Activated CD4-positive, alpha-beta T cell treated with anti-CD3 and anti-CD28 coated beads, Interleukin-2, amount 10 ng/mL, durations not matched to agents 7 days and 5 days (primary cell): ENCODE results near the gene CRHBP. TPM values are rescaled to one million over a fixed set of nuclear protein-coding genes. Genes with fewer than 3 reads are reported as not detected.

Source experiments
- CTCF ChIA-PET: fragments of 350-600 bp; sonication (Branson Sonifier 250); formaldehyde crosslinking; loops from one replicate; lab custom pipeline; 2021; ENCODE audit warnings: antibody characterized with exemption; lab: Charles Lee
- POLR2A ChIA-PET: fragments of 350-600 bp; sonication (Branson Sonifier 250); formaldehyde crosslinking; loops from one replicate; lab custom pipeline; 2021; ENCODE audit warnings: antibody characterized with exemption; lab: Charles Lee
- DNase-seq: peaks from one replicate; pipeline ENCODE4 v3.0.0-alpha.2; 2020
- H3K27ac Mint-ChIP-seq: one replicate; pipeline ENCODE4 v1.8.0; 2021; ENCODE audit warnings: mild to moderate bottlenecking, moderate library complexity, mixed read lengths
- H3K27me3 Mint-ChIP-seq: one replicate; pipeline ENCODE4 v1.8.0; 2021; ENCODE audit warnings: mixed read lengths
- H3K36me3 Mint-ChIP-seq: one replicate; pipeline ENCODE4 v1.8.0; 2021; ENCODE audit warnings: low read depth, mixed read lengths
- H3K4me1 Mint-ChIP-seq: one replicate; pipeline ENCODE4 v1.8.0; 2021; ENCODE audit warnings: mixed read lengths
- H3K4me3 Mint-ChIP-seq: one replicate; pipeline ENCODE4 v1.8.0; 2021; ENCODE audit warnings: mild to moderate bottlenecking, moderate library complexity, mixed read lengths
- H3K9me3 Mint-ChIP-seq: one replicate; pipeline ENCODE4 v1.8.0; 2021; ENCODE audit warnings: mixed read lengths
- total RNA-seq, 2 experiments: library from RNA; stranded (reverse); gene quantifications; one replicate each; pipeline ENCODE4 v1.2.3, GENCODE V29; 2021

The CRHBP gene
- total RNA-seq, 2 experiments from 2014 or later = 0.27 TPM; not detected in 1

DNA sequence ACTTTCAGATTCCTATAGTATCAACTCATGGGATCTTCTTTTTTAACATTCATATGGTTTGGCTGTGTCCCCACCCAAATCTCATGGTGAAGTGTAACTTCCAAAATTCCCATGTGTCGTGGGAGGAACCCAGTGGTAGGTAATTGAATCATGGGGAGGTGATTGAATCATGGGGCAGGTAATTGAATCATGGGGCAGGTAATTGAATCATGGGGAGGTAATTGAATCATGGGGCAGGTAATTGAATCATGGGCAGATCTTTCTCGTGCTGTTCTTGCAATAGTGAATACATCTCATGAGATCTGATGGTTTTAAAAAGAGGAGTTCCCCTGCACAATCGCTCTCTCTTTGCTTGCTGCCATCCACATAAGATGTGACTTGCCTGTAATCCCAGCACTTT lies 55.6 kb downstream of the CRHBP start:
- no peak overlapping the region for H3K4me3 Mint-ChIP-seq
- peaks cover 21% of the 10 kb centered on the region for H3K27me3 Mint-ChIP-seq
- no peaks in the 10 kb centered on the region for H3K36me3 Mint-ChIP-seq
- H3K4me1 Mint-ChIP-seq = peaks cover 13% of the 10 kb centered on the region
- no peak for DNase-seq
- H3K27ac Mint-ChIP-seq = no peak overlapping the region
- ChIA-PET POLR2A (no interaction called here), CTCF (no interaction called here)
- H3K9me3 Mint-ChIP-seq = no peaks in the 10 kb centered on the region

DNA sequence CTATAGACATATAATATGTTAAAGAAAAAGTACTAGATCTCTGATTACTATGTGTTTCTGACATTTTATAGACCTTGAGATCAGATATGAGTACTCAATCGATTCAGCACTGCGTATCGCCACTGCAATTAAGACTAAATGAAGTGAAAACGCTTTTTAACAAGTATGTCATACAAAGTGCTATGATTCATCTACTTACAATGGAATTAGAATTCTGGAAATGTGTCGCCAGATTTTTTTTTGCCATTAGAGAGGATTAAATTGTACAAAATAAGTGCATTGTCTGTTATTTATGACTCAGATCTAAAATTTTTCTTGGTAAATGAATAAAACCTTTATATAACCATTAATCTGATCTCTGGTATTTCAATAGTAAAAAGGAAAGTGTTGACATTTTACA lies 57.4 kb downstream of the CRHBP start:
- Mint-ChIP-seq H3K4me1 (peaks cover 13% of the 10 kb centered on the region), H3K27me3 (peaks cover 12% of the 10 kb centered on the region), H3K27ac (no peak overlapping the region), H3K4me3 (no peak overlapping the region), H3K9me3 (no peaks in the 10 kb centered on the region), H3K36me3 (no peaks in the 10 kb centered on the region)
- DNase-seq = no peak
- POLR2A ChIA-PET = no interaction called here
- CTCF ChIA-PET = interaction anchor here (1.2 kb wide), 1 partner anchor 11 kb away, joined by 3 read pairs; no protein-coding TSS in a partner anchor

DNA sequence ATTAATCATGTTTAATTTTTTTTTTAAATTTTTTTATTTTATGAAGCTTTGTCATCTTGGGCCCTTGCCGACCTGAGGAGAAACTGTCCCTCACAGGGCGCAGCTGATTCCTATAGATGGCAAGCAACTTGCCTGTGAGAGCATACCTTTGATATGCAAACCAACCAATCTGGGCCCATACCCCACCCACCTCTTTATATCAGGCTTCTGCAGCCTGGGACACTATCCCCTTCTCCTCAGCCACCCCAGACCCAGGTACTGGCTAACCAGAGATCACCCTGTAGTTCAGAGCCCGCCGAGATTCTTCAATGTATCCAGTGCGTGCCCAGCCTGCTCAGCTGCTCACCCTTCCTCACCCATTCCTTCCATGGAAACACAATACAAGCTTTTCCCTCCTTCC lies 58.7 kb downstream of the CRHBP start:
- DNase-seq = no peak
- H3K4me1 Mint-ChIP-seq = peaks cover 13% of the 10 kb centered on the region
- POLR2A ChIA-PET = no interaction called here
- no peaks in the 10 kb centered on the region for H3K36me3 Mint-ChIP-seq
- no peak overlapping the region for H3K27ac Mint-ChIP-seq
- peaks cover 3% of the 10 kb centered on the region for H3K27me3 Mint-ChIP-seq
- no peaks in the 10 kb centered on the region for H3K9me3 Mint-ChIP-seq
- no peak overlapping the region for H3K4me3 Mint-ChIP-seq
- CTCF ChIA-PET = interaction anchor here (1.2 kb wide), 1 partner anchor 13 kb away, joined by 3 read pairs; no protein-coding TSS in a partner anchor

GRCh38 chr5:77012601-77013000 lies 59.8 kb downstream of the CRHBP start:
- Mint-ChIP-seq H3K9me3 (no peaks in the 10 kb centered on the region), H3K27ac (no peak overlapping the region), H3K4me1 (peaks cover 13% of the 10 kb centered on the region), H3K27me3 (peaks cover 4% of the 10 kb centered on the region), H3K4me3 (no peak overlapping the region), H3K36me3 (no peaks in the 10 kb centered on the region)
- ChIA-PET CTCF (no interaction called here), POLR2A (no interaction called here)
- DNase-seq = peak; percentile 9

GRCh38 chr5:77015938-77016569 lies 63.2 kb downstream of the CRHBP start:
- no peak overlapping the region for H3K27ac Mint-ChIP-seq
- peaks cover 11% of the 10 kb centered on the region for H3K27me3 Mint-ChIP-seq
- peaks cover 13% of the 10 kb centered on the region for H3K4me1 Mint-ChIP-seq
- ChIA-PET POLR2A (no interaction called here), CTCF (interaction anchor here (0.6 to 1.7 kb wide), 4 partner anchors 11 to 313 kb away, joined by 3 to 7 read pairs (median 4); partner anchors contain the start of gene AGGF1)
- no peaks in the 10 kb centered on the region for H3K9me3 Mint-ChIP-seq
- H3K4me3 Mint-ChIP-seq = no peak overlapping the region
- H3K36me3 Mint-ChIP-seq = no peaks in the 10 kb centered on the region
- DNase-seq = no peak

DNA sequence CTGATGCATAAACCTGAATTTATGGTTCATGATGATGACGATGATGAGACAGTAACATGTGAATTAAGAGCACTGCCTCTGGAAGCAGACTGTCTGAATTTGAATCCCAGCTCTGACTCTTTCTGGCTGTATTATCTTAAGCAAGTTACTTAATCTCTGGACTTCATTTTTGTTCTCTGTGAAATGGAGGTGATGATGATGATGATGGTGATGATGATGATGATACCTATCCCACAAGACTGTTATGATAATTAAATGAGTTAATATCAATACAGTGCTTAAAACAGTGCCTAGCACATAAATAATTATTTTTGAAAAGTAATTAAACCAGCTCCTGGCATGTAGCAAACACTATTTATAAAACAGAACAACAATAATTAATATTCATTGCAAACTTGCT lies 64.1 kb downstream of the CRHBP start:
- Mint-ChIP-seq H3K27me3 (peaks cover 15% of the 10 kb centered on the region), H3K36me3 (no peaks in the 10 kb centered on the region), H3K4me1 (peaks cover 11% of the 10 kb centered on the region)

GRCh38 chr5:77017668-77018067 lies 64.8 kb downstream of the CRHBP start:
- no peaks in the 10 kb centered on the region for H3K36me3 Mint-ChIP-seq
- ChIA-PET POLR2A (no interaction called here), CTCF (interaction anchor here (1.6 kb wide), 1 partner anchor 150 kb away, joined by 5 read pairs; no protein-coding TSS in a partner anchor)
- no peaks in the 10 kb centered on the region for H3K9me3 Mint-ChIP-seq
- H3K4me1 Mint-ChIP-seq = peaks cover 11% of the 10 kb centered on the region
- peaks cover 21% of the 10 kb centered on the region for H3K27me3 Mint-ChIP-seq
- no peak overlapping the region for H3K4me3 Mint-ChIP-seq
- no peak for DNase-seq
- no peak overlapping the region for H3K27ac Mint-ChIP-seq

More for the DNA sequence above, 64.1 kb downstream of the CRHBP start:
- H3K4me3 Mint-ChIP-seq = no peak overlapping the region
- ChIA-PET CTCF (interaction anchor here (1.1 to 1.7 kb wide), 3 partner anchors 10 to 149 kb away, joined by 3 to 7 read pairs (median 5); partner anchors contain the start of gene AGGF1), POLR2A (no interaction called here)
- no peaks in the 10 kb centered on the region for H3K9me3 Mint-ChIP-seq
- DNase-seq = no peak
- no peak overlapping the region for H3K27ac Mint-ChIP-seq

Other genes with a start within 250 kb of the CRHBP start
- gene F2R, start 236.9 kb upstream of the CRHBP start, total RNA-seq = 1 to 10 TPM; 5.9 to 7.3 TPM
- gene F2RL1, start 134.0 kb upstream of the CRHBP start, total RNA-seq = under 1 TPM; 0.27 to 0.89 TPM
- gene S100Z, start 103.0 kb upstream of the CRHBP start, total RNA-seq = 1 to 10 TPM; 1.8 to 2.2 TPM
- gene AGGF1, start 77.4 kb downstream of the CRHBP start, total RNA-seq = 10 to 100 TPM; 27.6 to 28.9 TPM
- gene ZBED3, start 134.2 kb downstream of the CRHBP start, total RNA-seq = under 1 TPM; 0.47 to 0.71 TPM